Body of pancreas (tissue), 4 donors: ENCODE results near the gene ENAH. TPM values are rescaled to one million over a fixed set of nuclear protein-coding genes. Genes with fewer than 3 reads are reported as not detected.
A peak's percentile ranks its signal among the peaks of the same experiment; 100 is the strongest.

Experiments
- ATAC-seq: fragments of 150-250 bp; one replicate; pipeline ENCODE4 v1.9.1; 2016
- DNase-seq, 4 donors: peaks; one replicate each; pipeline ENCODE4 v3.0.0-alpha.2; 2019
- H3K27ac ChIP-seq, 4 donors: fragments of 200-600 bp; sonication (generic); 1 replicate in 3 of 4; 2 replicates in 1 of 4; pipeline versions ENCODE4 v1.5.1 to v1.6.1; 2016 to 2019; ENCODE audit warnings: mild to moderate bottlenecking in 1 of 4, mixed read lengths in 1 of 4, moderate library complexity in 1 of 4
- H3K27me3 ChIP-seq, 2 donors: fragments of 200-600 bp; sonication (generic); one replicate each; pipeline ENCODE4 v1.6.0; 2016; ENCODE audit warnings: mild to moderate bottlenecking in 1 of 2
- H3K36me3 ChIP-seq, 2 donors: fragments of 200-600 bp; sonication (generic); replicated peaks in 1 of 2; 2 replicates each; pipeline ENCODE4 v1.5.1; 2016; ENCODE audit warnings: low read depth in 2 of 2; ENCODE audit not compliant: insufficient read depth in 1 of 2
- H3K4me1 ChIP-seq: fragments of 200-600 bp; sonication (generic); one replicate; pipeline ENCODE4 v1.6.0; 2016
- H3K4me3 ChIP-seq, 2 donors: fragments of 200-600 bp; sonication (generic); 1 replicate in 1 of 2; 2 replicates in 1 of 2; pipeline ENCODE4 v1.5.1; 2016 to 2019
- H3K9me3 ChIP-seq, 3 donors: fragments of 200-600 bp; sonication (generic); 1 replicate in 2 of 3; 2 replicates in 1 of 3; pipeline ENCODE4 v1.5.1; 2016
- CTCF ChIP-seq, 7 experiments: fragments of 450-650 bp in 4 of 7; fragments of 200-600 bp in 3 of 7; sonication (generic) in 3 of 7; IDR thresholded peaks; one replicate each; pipeline ENCODE4 v1.5.1; 2016 to 2019; ENCODE audit warnings: antibody characterized with exemption in 7 of 7
- POLR2A ChIP-seq, 3 donors: fragments of 450-650 bp; IDR thresholded peaks; one replicate each; pipeline ENCODE4 v1.6.1; 2016; ENCODE audit warnings: antibody characterized with exemption in 3 of 3, mild to moderate bottlenecking in 2 of 3
- WGBS, 2 donors: methylation state at CpG; one replicate each; pipeline ENCODE4 v1.1.5; 2017; 5-methylcytosine and 5-hydroxymethylcytosine counted together
- intact Hi-C: fragments of 100-400 bp; cut with DNase I; formaldehyde crosslinking; loops from one replicate; pipeline ENCODE4 v1.15.1; 2023
- total RNA-seq, 2 donors: library from RNA; depleted of rRNA; stranded (reverse); fragments of >200 nt; gene quantifications; one replicate each; pipeline ENCODE4 v1.1.0, GENCODE V29; 2016

ENAH gene
- total RNA-seq, 2 donors from 2014 or later = 21.1 to 28.8 TPM

DNA sequence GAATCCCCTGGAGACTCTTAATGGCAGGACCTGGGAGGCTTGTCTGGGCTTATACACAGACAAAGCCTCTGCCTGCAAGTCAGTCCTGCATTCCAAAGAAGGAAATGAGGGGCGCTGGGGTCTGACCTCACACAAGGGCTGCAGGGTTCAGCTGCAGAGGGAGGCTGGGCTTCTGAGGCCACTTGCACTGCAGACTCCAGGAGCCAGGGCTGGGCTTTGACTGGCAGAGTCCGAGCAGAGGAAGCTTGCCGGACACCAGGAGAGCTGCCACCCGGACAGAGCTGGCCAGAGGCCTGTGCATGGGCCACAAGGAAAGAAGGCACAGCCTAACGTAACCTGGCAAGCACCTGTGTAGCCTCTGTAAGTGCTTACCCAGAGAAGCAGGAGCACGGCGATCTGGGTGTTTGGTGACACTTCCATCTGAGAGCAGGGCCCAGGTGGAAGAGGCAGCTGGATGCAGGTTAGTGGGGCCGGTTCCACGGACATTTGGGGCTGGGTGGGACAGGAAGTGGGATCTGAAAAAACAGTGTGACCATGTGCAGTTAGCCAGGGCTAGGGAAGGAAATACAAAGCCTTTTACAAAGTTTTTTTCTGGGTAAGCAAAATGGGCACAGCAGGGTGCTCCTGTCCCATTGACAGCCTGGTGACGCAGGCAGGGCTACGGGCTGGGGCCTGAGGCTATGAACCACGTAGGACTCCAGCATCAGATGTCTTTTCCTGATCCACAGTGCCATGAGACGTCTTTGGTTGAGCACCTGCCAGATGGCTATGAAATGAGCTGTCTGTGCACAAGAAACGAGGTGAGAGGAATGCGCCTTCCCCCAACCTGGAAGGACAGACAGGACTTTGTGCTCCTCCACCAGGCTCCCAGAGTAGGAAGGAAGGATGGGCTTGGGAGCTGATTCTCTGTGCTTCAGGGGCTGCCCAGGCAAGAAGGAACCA is 187.8 kb downstream of the ENAH start:
- Histone ChIP-seq H3K4me1 (peaks cover 5% of the 10 kb centered on the region), H3K27me3 (no peaks in the 10 kb centered on the region), H3K27ac (no peak overlapping the region), H3K9me3 (no peaks in the 10 kb centered on the region), H3K36me3 (no peaks in the 10 kb centered on the region), H3K4me3 (no peak overlapping the region)
- ATAC-seq (no peak), DNase-seq (no peak)
- intact Hi-C loops = no loop called here
- WGBS, 2 donors = 71 to 83% methylated on average over 15 of the region's 15 CpGs
- TF ChIP-seq POLR2A (IDR thresholded peaks at IDR 0.05) = no peak
- TF ChIP-seq CTCF (IDR thresholded peaks at IDR 0.05) = no peak

DNA sequence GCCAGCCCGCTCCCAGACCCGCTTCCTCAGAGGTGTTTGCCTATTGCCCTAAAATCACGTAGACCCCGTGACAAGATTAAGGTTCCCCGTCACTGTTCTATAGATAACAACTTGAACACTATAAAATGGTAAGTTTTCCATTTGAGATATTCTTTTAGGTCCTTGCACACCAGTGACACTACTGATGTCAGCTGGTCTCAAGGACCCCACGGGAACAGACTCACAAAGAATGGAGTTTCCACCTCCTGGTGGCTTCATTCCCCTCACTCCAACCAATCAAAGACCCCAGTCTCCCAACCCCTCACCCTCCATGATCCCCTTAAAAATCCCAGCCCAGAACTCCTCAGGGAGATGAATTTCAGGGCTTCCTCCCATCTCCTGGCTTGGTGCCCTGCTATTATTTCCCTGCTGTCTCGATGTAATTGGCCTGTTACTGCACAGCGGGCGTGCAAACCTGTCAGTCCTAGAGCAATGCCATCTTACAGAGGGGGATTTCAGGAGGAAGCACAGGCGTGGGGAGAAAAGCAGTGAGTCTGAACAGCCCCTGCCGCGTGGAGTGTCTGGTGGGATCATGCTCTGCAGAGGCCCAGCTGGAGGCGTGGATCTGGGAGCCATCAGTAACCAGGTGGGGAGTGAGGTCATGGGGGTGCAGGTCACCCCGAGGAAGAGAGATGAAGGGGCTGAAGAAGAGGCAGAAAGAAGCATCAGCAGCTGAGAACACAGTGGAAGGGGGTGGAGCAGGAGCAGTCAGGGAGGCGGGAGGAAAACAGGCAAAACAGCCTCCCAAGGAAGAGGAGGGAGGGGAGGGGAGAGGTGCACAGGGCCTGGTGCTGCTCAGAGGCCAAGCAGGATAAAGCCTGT is 190.0 kb downstream of the ENAH start:
- DNase-seq (peak in 1 of 4 donors; percentile 3), ATAC-seq (no peak)
- Histone ChIP-seq H3K4me1 (peaks cover 5% of the 10 kb centered on the region), H3K36me3 (no peaks in the 10 kb centered on the region), H3K27me3 (no peaks in the 10 kb centered on the region), H3K4me3 (no peak overlapping the region), H3K9me3 (no peaks in the 10 kb centered on the region), H3K27ac (no peak overlapping the region)
- intact Hi-C loops = no loop called here
- WGBS, 2 donors = 52 to 60% methylated on average over 15 of the region's 15 CpGs
- TF ChIP-seq CTCF (IDR thresholded peaks at IDR 0.05) = no peak
- no peak for TF ChIP-seq POLR2A (IDR thresholded peaks at IDR 0.05)

DNA sequence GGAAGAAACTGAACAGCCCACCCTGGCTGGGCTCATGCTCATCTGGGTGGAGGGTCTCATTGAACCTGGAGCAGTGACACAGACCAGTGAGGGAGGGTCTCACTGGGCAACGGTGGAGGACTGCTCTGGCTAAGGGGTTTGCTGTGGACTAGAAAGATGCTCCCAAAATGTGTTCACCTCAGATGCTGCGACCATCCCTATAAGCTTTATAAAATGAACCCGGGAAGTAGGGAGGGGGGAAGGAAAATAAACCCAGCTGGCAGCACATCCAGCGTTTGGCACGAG is 190.6 kb downstream of the ENAH start:
- TF ChIP-seq CTCF (IDR thresholded peaks at IDR 0.05) (no peak), POLR2A (IDR thresholded peaks at IDR 0.05) (no peak)
- H3K36me3 ChIP-seq = no peaks in the 10 kb centered on the region
- intact Hi-C loops = no loop called here
- DNase-seq = peak in 1 of 4 donors; percentile 13
- 23 to 38% methylated on average over 5 of the region's 5 CpGs for WGBS, 2 donors
- H3K27ac ChIP-seq = no peak overlapping the region
- peaks cover 5% of the 10 kb centered on the region for H3K4me1 ChIP-seq
- H3K9me3 ChIP-seq = no peaks in the 10 kb centered on the region
- H3K4me3 ChIP-seq = no peak overlapping the region
- no peak for ATAC-seq
- no peaks in the 10 kb centered on the region for H3K27me3 ChIP-seq

GRCh38 chr1:225461533-225462428 is 191.1 kb downstream of the ENAH start:
- ATAC-seq (peak; percentile 37), DNase-seq (peak in 2 of 4 donors; percentile 60 to 65)
- no peaks in the 10 kb centered on the region for H3K9me3 ChIP-seq
- no peaks in the 10 kb centered on the region for H3K36me3 ChIP-seq
- H3K27ac ChIP-seq = no peak overlapping the region
- intact Hi-C loops = no loop called here
- TF ChIP-seq POLR2A (IDR thresholded peaks at IDR 0.05) (no peak), CTCF (IDR thresholded peaks at IDR 0.05) (no peak)
- WGBS, 2 donors = 53 to 88% methylated on average over 10 to 19 of the region's 19 CpGs
- no peaks in the 10 kb centered on the region for H3K27me3 ChIP-seq
- H3K4me3 ChIP-seq = no peak overlapping the region
- peaks cover 5% of the 10 kb centered on the region for H3K4me1 ChIP-seq
